GM21381 (cell line): ENCODE data around the gene OR2V2.
"Not testable (repeated sequence)": the region's sequence is repeated elsewhere in the genome, so short reads cannot be mapped to it uniquely, and the experiment has no call there.

Experiments used
- ATAC-seq: cut with Tn5 transposase; IDR thresholded peaks from one replicate; pipeline ENCODE4 v1.9.1; 2021; ENCODE audit warnings: mild to moderate bottlenecking, moderate library complexity; ENCODE audit not compliant: unreplicated experiment

The OR2V2 gene

GRCh38 chr5:181168595-181169118 is 21.3 kb downstream of the OR2V2 start:
- ATAC-seq: no peak

DNA sequence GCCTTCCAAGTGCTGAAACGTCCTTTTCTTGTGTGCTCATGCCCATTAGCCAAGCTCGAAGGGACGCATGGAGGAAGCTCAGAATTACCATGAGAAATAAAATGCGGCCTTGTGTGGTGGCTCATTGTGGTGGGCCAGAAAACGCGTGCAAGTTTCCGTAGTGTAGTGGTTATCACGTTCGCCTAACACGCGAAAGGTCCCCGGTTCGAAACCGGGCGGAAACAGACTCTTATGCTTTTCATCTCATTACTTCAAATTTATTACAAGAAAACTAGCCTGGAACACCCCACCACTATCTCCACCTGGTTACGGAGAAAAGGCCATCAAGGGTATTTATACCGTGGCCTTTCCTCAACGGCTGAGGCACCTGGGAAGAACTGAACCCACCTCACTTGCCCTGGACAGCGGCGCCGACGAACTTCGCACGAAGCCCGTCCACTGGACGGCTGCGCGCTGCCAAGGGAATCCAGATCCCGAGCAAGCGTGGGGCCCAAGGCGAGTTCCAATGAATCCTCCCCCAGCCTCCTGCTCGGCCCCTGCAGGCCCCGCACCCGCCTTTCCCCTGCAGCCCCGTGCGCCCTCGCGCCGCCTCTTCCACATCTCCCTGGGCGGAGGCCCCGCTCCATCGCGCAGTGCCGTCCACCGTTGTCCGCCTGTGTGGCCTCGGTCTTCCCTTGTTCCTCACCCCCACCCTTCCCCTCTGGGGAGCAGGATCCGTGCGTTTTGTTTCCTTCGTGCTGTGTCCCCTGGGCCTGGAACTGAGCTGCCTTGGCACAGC is 22.3 kb downstream of the OR2V2 start:
- peak; percentile 35 for ATAC-seq

DNA sequence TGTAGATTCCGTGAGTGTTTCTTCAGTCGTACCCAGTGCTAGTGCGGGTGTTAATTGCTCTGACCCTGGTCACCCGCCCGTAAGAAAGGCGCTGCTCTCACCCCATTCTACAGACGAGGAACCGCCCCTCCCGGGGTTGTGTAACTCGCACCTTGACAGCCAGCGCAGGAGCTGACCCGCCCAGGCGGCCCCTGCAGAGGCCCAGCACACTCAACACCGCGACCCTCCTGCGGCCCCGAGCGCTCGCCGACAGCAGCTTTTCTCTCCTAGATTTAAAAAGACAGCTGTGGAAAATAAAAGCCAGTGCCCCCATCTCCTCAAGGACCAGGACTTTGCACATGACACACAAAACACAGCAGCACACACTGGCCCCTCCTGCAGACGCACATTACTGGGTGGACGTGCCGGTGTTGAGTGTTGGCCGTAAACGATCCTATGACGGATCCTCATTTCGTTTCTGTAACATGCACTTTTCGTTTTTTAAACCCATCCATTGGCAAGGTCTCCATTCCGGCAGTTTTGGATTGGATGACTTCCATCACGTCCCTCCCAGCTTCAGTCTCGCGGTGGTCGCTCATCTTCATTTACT is 22.9 kb downstream of the OR2V2 start:
- peak; percentile 11 for ATAC-seq

DNA sequence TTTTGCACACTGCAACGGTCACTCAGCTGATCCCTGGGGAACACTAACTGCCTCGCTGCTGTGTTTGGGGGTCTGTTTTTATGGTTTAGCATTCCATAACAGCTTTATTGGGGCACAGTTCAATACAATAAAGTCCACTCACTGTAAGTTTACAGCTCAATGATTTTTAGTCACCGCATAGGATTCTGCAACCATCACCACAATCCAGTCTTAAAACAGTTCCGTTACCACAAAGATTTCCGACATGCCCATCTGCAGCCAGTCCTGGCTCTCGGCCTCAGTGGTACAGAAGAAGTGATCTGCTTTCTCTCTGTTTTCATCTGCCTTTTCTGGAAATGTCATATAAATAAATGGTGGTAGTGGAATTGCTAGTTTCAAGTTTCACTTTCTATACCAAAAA is 23.6 kb downstream of the OR2V2 start:
- ATAC-seq: no peak

GRCh38 chr5:181171782-181172181 is 24.4 kb downstream of the OR2V2 start:
- no peak for ATAC-seq

GRCh38 chr5:181173027-181173419 is 25.6 kb downstream of the OR2V2 start:
- peak; percentile 27 for ATAC-seq

GRCh38 chr5:181173420-181174342 is 26.3 kb downstream of the OR2V2 start:
- ATAC-seq: peak; percentile 49

DNA sequence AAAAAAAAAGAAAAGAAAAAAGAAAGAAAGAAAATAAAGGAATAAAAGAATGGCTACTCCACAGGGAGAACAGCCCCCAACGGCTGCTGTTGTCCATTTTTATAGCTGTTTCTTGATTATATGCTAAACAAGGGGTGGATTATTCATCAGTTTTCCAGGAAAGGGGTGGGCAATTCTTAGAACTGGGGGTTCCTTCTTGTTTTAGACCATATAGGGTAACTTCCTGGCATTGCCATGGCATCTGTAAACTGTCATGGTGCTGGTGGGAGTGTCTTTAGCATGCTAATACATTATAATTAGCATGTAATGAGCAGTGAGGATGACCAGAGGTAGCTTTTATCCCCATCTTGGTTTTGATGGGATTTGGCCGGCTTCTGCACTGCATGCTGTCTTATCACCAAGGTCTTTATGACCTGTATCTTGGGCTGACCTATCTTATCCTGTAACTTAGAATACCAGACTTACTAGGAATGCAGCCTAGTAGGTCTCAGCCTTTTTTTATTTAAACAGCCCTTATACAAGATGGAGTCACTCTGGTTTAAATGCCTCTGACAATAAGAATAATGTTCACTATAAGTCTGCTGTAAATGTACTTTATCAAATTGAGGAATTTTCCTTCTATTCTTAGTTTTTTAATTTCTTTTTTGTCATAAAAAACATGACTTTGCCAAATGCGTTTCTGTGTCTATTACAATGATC is 29.0 kb downstream of the OR2V2 start:
- no peak for ATAC-seq

- ATAC-seq: not testable (repeated sequence)
These were observed 30.2 kb downstream of the OR2V2 start for GRCh38 chr5:181177559-181177958.

DNA sequence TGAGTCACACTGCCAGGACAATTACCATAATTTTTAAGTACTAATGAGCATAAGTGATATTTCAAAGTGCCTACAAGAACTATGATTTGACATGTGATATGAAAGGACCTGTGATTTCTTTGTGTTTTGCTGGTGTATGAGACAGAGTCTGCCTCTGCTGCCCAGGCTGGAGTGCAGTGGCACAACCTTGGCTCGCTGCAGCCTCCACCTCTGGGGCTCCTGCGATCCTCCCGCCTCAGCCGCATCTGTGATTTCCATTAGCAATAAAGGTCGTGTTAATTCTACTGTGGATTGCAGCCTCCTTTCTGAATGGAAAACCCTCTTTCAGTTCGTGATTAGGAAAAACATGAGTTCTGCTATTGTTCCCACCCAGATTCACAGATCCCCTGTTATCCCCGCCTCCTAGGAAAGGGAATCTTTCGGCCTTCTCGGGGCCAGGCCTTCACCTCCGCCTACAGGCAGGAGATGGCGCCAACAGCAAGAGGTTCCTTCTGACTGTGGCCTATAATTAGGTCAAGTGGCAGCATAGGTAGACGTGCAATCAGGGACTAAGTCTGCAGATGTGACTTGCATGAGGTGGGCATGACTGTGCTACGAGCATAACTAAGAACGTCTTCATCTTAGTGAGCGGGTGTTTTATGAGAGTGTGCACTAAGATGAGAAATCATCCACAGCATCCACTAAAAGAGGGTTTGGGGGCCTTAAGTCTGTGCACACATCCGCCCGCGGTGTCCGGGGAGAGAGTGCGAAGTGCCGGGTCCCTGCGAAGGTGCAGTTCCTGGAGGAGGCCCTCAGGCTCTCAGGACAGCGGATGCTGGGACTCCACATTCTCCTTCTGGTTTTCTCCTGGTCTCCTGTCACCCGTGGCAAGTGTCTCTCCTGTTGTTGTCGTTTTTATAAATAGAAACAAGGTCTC is 34.5 kb downstream of the OR2V2 start:
- ATAC-seq: peak; percentile 44

GRCh38 chr5:181182651-181183050 is 35.3 kb downstream of the OR2V2 start:
- no peak for ATAC-seq

- no peak for ATAC-seq
These were observed 37.4 kb downstream of the OR2V2 start for GRCh38 chr5:181184845-181185216.

GRCh38 chr5:181185560-181185959 is 38.2 kb downstream of the OR2V2 start:
- no peak for ATAC-seq

DNA sequence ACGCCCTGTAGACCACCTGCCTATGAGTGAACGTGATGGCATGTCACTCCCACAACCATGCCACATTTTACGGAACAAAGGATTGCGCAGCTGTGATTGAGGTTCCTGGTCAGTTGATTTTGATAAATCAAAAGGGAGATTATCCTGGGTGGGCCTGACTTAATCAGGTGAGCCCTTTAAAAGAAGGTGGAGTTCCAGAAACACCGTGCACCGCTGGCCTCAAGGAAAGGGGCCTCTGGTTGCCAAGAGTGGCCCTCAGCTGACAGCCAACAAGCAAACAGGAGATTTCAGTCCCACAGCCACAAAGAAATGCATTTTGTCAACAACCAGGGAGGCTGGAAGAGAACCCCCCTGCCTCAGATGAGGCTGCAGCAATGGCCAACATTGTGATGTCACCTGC is 38.6 kb downstream of the OR2V2 start:
- ATAC-seq: no peak

- no peak for ATAC-seq
These were observed 39.7 kb downstream of the OR2V2 start for GRCh38 chr5:181186986-181187499.

- ATAC-seq: no peak
These were observed 40.3 kb downstream of the OR2V2 start for GRCh38 chr5:181187500-181188213.

DNA sequence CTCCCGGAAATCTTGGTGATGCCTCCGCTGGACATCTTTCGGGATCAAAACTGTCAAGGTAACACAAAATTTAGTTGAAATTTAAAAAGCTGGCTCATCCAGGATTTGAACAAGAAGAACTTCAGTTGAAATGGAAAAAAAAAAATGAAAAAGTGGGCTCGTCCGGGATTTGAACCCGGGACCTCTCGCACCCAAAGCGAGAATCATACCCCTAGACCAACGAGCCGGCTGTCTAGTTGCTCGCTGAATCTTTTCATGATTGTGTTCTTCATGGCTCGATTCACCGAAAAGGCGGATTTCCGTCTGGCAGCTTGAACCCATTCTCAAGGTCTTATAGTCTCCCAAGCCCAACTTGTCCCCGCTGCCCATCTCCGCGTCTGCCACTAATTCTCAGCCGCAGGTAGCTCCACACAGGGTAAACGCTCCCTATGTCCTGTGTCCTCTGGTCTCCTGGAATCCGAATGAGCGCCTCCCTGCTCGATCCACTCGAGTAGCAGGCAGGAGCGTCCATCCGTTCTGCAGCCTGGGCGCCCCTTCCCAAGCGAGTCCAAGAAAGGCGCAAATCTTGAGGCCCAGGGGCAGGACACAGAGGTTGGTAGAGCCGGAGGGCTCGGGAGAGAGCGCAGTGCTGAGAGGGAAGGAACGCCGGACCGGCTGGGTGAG is 41.4 kb downstream of the OR2V2 start:
- ATAC-seq: peak; percentile 21

DNA sequence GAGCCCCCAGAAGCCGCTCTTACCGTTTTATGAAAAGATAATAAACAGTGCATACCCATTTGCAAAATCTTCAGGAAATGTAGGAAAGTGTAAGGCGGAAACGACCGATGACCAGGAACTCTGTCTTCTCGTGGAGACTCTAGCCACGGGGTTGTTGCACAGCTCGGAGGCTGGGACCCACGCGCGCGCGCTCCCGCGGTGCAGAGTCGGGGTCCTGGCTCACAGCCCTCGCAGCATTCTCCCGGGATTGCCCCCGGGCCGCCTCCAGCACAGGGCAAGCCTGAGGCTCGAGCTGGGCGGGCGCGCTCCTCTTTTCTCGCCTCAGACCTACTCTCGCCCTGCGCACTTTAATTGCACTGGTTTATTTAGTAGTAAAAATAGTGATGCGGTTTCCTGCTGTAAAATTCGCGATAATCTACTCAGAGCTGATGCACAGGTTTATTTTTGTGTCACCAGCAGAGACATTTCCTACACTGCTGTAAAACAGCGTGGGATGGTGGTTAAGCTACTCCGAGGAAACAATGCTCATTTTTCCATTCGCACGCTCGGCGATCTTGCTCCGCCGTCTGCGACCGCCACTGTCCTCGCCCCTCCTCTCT is 42.1 kb downstream of the OR2V2 start:
- ATAC-seq: no peak
